GM12864 (cell line): ENCODE measurements around the gene ATP4B.

Source experiments
- DNase-seq: peaks from one replicate; pipeline ENCODE4 v3.0.0-alpha.2; 2011; ENCODE audit warnings: low read depth
- H3K4me3 ChIP-seq: 2 replicates; pipeline ENCODE4 v1.5.1; 2011; ENCODE audit warnings: mild to moderate bottlenecking, low read depth, low read length, control low read depth
- CTCF ChIP-seq: IDR thresholded peaks from 2 replicates; pipeline ENCODE4 v1.5.1; 2011; ENCODE audit warnings: low read depth, mild to moderate bottlenecking, moderate library complexity, low read length, control low read depth, inconsistent platforms; ENCODE audit errors: missing control alignments

The ATP4B gene

DNA sequence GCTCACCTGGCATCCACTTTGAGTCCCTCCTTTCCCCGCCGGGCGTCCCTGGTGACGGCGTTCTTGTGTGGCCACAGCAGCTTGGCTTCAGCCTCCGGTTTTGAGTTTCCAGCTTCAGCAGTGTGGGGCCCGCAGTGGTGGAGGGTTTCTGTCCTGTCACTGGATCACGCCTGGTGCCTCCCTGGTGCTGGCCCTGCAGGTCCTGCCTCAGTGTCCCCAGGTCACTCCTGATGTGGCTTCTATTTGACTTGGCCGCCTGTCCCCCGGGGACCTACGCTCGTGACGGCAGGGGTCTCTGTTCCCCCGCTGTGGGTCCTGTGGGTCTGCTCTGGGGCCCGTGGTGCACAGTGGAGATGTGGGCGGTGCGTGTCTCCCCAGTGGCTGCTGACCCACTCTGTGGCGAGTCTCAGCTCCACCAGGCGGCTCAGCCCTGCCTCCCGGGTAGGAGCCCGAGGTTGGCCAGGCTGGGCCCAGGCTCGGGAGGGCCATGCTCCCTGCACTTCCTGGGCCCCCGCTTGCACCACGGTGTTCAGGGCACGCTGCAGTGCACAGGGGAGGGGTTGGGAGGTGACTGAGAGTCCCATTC is 1.9 kb downstream of the ATP4B start:
- DNase-seq: no peak
- TF ChIP-seq CTCF: no peak
- H3K4me3 ChIP-seq: no peak overlapping the region

DNA sequence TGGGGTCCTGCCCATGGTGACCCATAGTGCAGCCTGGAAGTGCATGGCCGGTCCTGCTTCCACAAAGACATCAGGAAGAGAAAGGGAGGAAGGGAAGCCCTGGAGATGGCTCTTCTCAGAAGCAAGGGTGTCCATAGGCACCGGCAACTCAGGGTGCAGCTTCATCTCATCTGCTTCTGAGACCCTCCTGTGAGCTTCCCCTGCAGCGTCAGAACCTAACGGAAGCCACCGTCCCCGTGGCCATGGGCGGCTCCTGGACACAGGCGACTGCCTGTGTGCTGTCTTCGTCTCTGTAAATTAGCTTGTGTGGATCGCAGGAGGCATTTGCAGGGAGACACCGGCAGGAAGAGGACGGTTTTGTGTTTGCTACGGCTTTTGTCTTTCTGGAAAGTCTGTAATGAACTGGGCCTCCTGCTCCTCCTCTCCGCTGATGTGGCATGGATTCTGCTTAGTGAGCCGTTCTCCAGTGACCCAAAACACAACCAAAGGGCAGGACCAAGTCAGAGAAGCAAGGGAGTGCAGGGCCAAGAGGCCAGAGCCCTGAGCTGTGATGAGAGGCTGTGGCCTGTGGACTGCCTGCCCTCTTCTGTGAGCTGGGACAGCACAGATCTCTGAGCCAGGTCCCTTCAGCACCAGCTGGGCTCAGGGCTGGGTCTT is 2.5 kb downstream of the ATP4B start:
- no peak for TF ChIP-seq CTCF
- no peak for DNase-seq
- H3K4me3 ChIP-seq: no peak overlapping the region

DNA sequence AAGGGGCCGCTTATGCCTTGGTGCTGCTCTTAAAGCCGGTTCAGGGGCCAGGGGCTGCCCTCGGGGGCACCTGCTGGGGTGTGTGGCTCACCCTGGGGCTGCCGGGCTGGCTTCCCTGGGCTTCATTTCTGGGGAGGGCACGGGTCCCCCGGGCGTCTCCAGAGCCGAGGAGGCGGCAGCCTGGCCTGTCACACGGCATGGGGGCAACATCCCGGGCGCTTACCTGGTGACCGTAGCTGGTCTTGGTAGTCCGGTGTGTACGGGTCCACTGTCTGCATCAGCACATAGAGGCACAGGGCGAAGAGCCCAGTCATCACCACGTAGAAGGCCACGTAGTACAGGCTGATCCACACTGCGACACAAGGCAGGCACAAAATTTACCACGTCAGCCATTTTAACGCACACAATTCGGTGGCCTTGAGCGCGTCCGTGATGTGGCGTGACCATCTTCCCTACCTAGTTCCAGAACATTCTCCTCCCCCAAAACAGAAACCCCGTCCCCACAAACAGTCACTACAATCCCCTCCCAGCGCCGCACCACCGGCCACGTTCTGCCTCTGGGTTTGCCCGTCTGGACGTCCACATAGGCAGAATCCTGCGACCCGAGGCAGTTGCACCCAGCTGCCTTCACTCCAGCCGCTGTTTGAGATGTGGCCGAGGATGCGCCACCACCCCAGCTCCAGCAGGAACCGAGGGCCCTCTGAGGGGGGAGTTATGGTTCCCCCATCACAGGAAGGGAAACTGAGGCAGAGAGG is 3.2 kb downstream of the ATP4B start:
- no peak for TF ChIP-seq CTCF
- H3K4me3 ChIP-seq: no peak overlapping the region
- DNase-seq: no peak

- DNase-seq: no peak
- TF ChIP-seq CTCF: no peak
- no peak overlapping the region for H3K4me3 ChIP-seq
These were observed 3.8 kb downstream of the ATP4B start for GRCh38 chr13:113654175-113654560.

- no peak for DNase-seq
- no peak for TF ChIP-seq CTCF
- H3K4me3 ChIP-seq: no peak overlapping the region
These were observed 4.5 kb downstream of the ATP4B start for GRCh38 chr13:113653264-113654174.

- H3K4me3 ChIP-seq: no peak overlapping the region
- DNase-seq: no peak
- TF ChIP-seq CTCF: no peak
These were observed 5.4 kb downstream of the ATP4B start for GRCh38 chr13:113652404-113653263.
